HCT116 (cell line): ENCODE data around the gene CACNB1. TPM values are rescaled to one million over a fixed set of nuclear protein-coding genes. Genes with fewer than 3 reads are reported as not detected.

Experiments used
- ATAC-seq: fragments of 200-7000 bp; cut with Tn5 transposase; 2 replicates; pipeline ENCODE4 v1.9.1; 2020; ENCODE audit warnings: mild to moderate bottlenecking, moderate library complexity
- BruUV-seq: library from RNA; stranded (reverse); fragments of 400-500 nt; replicated peaks from 2 replicates; lab custom pipeline; 2021; lab: Mats Ljungman, UMichigan
- CTCF ChIA-PET: fragments of 300-600 bp; sonication (Branson Sonifier 250); formaldehyde crosslinking; loops from one replicate; lab custom pipeline; 2021; ENCODE audit warnings: antibody characterized with exemption; lab: Charles Lee
- POLR2A ChIA-PET: fragments of 300-600, 350-600 bp; sonication (Branson Sonifier 250); formaldehyde crosslinking; loops from one replicate; lab custom pipeline; 2021; ENCODE audit warnings: antibody characterized with exemption; lab: Charles Lee
- RAD21 ChIA-PET, 2 experiments: fragments of 300-600 bp; sonication (Branson Sonifier 250); formaldehyde crosslinking; loops; one replicate each; lab custom pipeline; 2023; ENCODE audit warnings: low total read pairs in 2 of 2; ENCODE audit not compliant: uncharacterized antibody in 2 of 2, unreplicated experiment in 2 of 2, low non-redundant PET in 1 of 2; lab: Charles Lee
- DNase-seq: peaks from one replicate; pipeline ENCODE4 v3.0.0-alpha.2; 2010; ENCODE audit warnings: low read depth, low spot score
- H2AFZ ChIP-seq: fragments of 200-600 bp; shearing (Covaris generic), sonication (generic); 2 replicates; pipeline ENCODE4 v1.6.1; 2017; ENCODE audit warnings: low read depth, mixed run types, mixed read lengths, antibody characterized with exemption, low read length; ENCODE audit not compliant: poor library complexity, severe bottlenecking
- H3K27ac ChIP-seq: 2 replicates; pipeline ENCODE4 v1.5.1; 2012; ENCODE audit warnings: low read depth, low read length
- H3K27me3 ChIP-seq: fragments of 200-600 bp; sonication (generic); 2 replicates; pipeline ENCODE4 v1.6.1; 2016; ENCODE audit warnings: mixed run types, low read length, mixed read lengths; ENCODE audit not compliant: insufficient read depth
- H3K36me3 ChIP-seq, 2 experiments: fragments of 200-500 bp in 1 of 2; fragments of 200-600 bp in 1 of 2; sonication (Bioruptor generic) in 1 of 2; sonication (generic) in 1 of 2; 2 replicates each; pipeline versions ENCODE4 v1.5.1 to v1.6.1; 2014 to 2016; ENCODE audit warnings: low read length in 2 of 2, inconsistent platforms in 1 of 2, mixed read lengths in 1 of 2, mixed run types in 1 of 2; ENCODE audit not compliant: insufficient read depth in 2 of 2, control insufficient read depth in 1 of 2
- H3K4me1 ChIP-seq, 2 experiments: fragments of 200-600 bp in 1 of 2; sonication (generic) in 1 of 2; 2 replicates each; pipeline versions ENCODE4 v1.5.1 to v1.6.1; 2012 to 2017; ENCODE audit warnings: low read length in 2 of 2, inconsistent platforms in 1 of 2, mild to moderate bottlenecking in 1 of 2, mixed read lengths in 1 of 2, mixed run types in 1 of 2, moderate library complexity in 1 of 2; ENCODE audit not compliant: insufficient read depth in 2 of 2, control insufficient read depth in 1 of 2
- H3K4me2 ChIP-seq: fragments of 200-600 bp; sonication (generic); 2 replicates; pipeline ENCODE4 v1.6.1; 2017; ENCODE audit warnings: mixed run types, low read length, mixed read lengths
- H3K4me3 ChIP-seq, 2 experiments: fragments of 200-600 bp in 1 of 2; sonication (generic) in 1 of 2; replicated peaks in 1 of 2; 2 replicates each; pipeline ENCODE4 v1.5.1; 2011 to 2016; ENCODE audit warnings: low read length in 2 of 2, control low read depth in 1 of 2, low read depth in 1 of 2, mild to moderate bottlenecking in 1 of 2, mixed read lengths in 1 of 2, mixed run types in 1 of 2
- H3K79me2 ChIP-seq: fragments of 200-600 bp; sonication (generic); 2 replicates; pipeline ENCODE4 v1.6.1; 2017; ENCODE audit warnings: mild to moderate bottlenecking, mixed run types, low read length, moderate library complexity, mixed read lengths; ENCODE audit not compliant: insufficient read depth
- H3K9ac ChIP-seq: fragments of 200-600 bp; sonication (generic); 2 replicates; pipeline ENCODE4 v1.6.1; 2016; ENCODE audit warnings: low read length, mixed read lengths
- H3K9me2 ChIP-seq: fragments of 200-600 bp; sonication (generic), shearing (Covaris generic); 2 replicates; pipeline ENCODE4 v1.6.1; 2017; ENCODE audit warnings: mixed run types, mild to moderate bottlenecking, moderate library complexity; ENCODE audit not compliant: insufficient read depth
- H3K9me3 ChIP-seq, 2 experiments: fragments of 200-500 bp in 1 of 2; fragments of 200-600 bp in 1 of 2; sonication (Bioruptor generic) in 1 of 2; sonication (generic) in 1 of 2; 2 replicates each; pipeline ENCODE4 v1.6.1; 2014 to 2017; ENCODE audit warnings: low read length in 2 of 2, mixed read lengths in 2 of 2, inconsistent platforms in 1 of 2, low read depth in 1 of 2, mild to moderate bottlenecking in 1 of 2, mixed run types in 1 of 2, moderate library complexity in 1 of 2; ENCODE audit not compliant: control insufficient read depth in 1 of 2, insufficient read depth in 1 of 2
- H4K20me1 ChIP-seq: fragments of 200-600 bp; sonication (generic), shearing (Covaris generic); 2 replicates; pipeline ENCODE4 v1.6.1; 2017; ENCODE audit warnings: mixed run types, mild to moderate bottlenecking, moderate library complexity; ENCODE audit not compliant: insufficient read depth
- POLR2AphosphoS5 ChIP-seq: IDR thresholded peaks from 2 replicates; pipeline ENCODE4 v1.6.1; 2011; ENCODE audit warnings: mild to moderate bottlenecking, low read depth, low read length, moderate library complexity
- YY1 ChIP-seq: IDR thresholded peaks from 2 replicates; pipeline ENCODE4 v1.6.1; 2011; ENCODE audit warnings: low read length, low read depth, moderate library complexity, mild to moderate bottlenecking; ENCODE audit not compliant: insufficient replicate concordance; ENCODE audit errors: extremely low read depth
- intact Hi-C: fragments of 100-400 bp; cut with micrococcal nuclease; formaldehyde crosslinking; loops from 2 replicates; pipeline ENCODE4 v1.10.0; 2022
- total RNA-seq: library from RNA; stranded (reverse); gene quantifications from one replicate; pipeline ENCODE4 v1.2.1, GENCODE V29; 2021; ENCODE audit not compliant: unreplicated experiment

Gene CACNB1
- total RNA-seq, 1 experiment from 2014 or later = 13.0 TPM

GRCh38 chr17:39195568-39196160 is 1.8 kb downstream of the CACNB1 start:
- H3K27me3 ChIP-seq = no peaks in the 10 kb centered on the region
- H4K20me1 ChIP-seq = no peaks in the 10 kb centered on the region
- H3K9ac ChIP-seq = no peak overlapping the region
- no peaks in the 10 kb centered on the region for H3K9me2 ChIP-seq
- peak overlapping the region in 1 of 2 experiments; percentile 75; a peak in 2 of 4 replicates for H3K4me3 ChIP-seq
- ChIA-PET CTCF (interaction anchor here (1.3 to 1.7 kb wide), 4 partner anchors 21 to 43 kb away, joined by 3 to 6 read pairs (median 5); no protein-coding TSS in a partner anchor), POLR2A (interaction anchor here (1.8 kb wide), 1 partner anchor 31 kb away, joined by 3 read pairs; no protein-coding TSS in a partner anchor), RAD21 (no interaction called here)
- intact Hi-C loops = no loop called here
- H3K27ac ChIP-seq = no peak overlapping the region
- no TSS peak for BruUV-seq
- peaks cover 19% of the 10 kb centered on the region for H3K79me2 ChIP-seq
- ATAC-seq = no peak
- peaks cover 19 to 35% of the 10 kb centered on the region in 2 experiments for H3K4me1 ChIP-seq
- no peak for TF ChIP-seq POLR2AphosphoS5
- H3K9me3 ChIP-seq = no peaks in the 10 kb centered on the region
- no peak for DNase-seq
- peaks cover 5 to 7% of the 10 kb centered on the region in 2 experiments; a peak in 3 of 4 replicates for H3K36me3 ChIP-seq
- no peak overlapping the region for H2AFZ ChIP-seq
- H3K4me2 ChIP-seq = peak overlapping the region; percentile 92

GRCh38 chr17:39194985-39195524 is 2.4 kb downstream of the CACNB1 start:
- Histone ChIP-seq H4K20me1 (no peaks in the 10 kb centered on the region), H3K27me3 (no peaks in the 10 kb centered on the region), H3K9ac (no peak overlapping the region), H3K9me3 (no peaks in the 10 kb centered on the region), H3K27ac (no peak overlapping the region), H3K4me1 (peaks cover 19 to 35% of the 10 kb centered on the region in 2 experiments), H3K79me2 (peaks cover 13% of the 10 kb centered on the region), H3K36me3 (peaks cover 4 to 5% of the 10 kb centered on the region in 2 experiments; a peak in 3 of 4 replicates), H2AFZ (no peak overlapping the region), H3K4me3 (no peak overlapping the region), H3K9me2 (no peaks in the 10 kb centered on the region), H3K4me2 (no peak overlapping the region)
- BruUV-seq = no TSS peak
- ChIA-PET RAD21 (no interaction called here), POLR2A (interaction anchor here (1.8 kb wide), 1 partner anchor 30 kb away, joined by 3 read pairs; no protein-coding TSS in a partner anchor), CTCF (interaction anchor here (1.3 to 1.7 kb wide), 3 partner anchors 20 to 41 kb away, joined by 4 to 6 read pairs (median 6); no protein-coding TSS in a partner anchor)
- ATAC-seq = no peak
- intact Hi-C loops = no loop called here
- no peak for TF ChIP-seq YY1
- no peak for DNase-seq
